PC-9 (cell line): ENCODE data around the gene UBE2Z. TPM values are rescaled to one million over a fixed set of nuclear protein-coding genes. Genes with fewer than 3 reads are reported as not detected.

Experiments
- BruUV-seq: library from RNA; stranded (reverse); fragments of 400-500 nt; replicated peaks from 2 replicates; lab custom pipeline; 2021; lab: Mats Ljungman, UMichigan
- CTCF ChIA-PET: fragments of 300-600 bp; sonication (Branson Sonifier 250); formaldehyde crosslinking; loops from one replicate; lab custom pipeline; 2022; ENCODE audit warnings: antibody characterized with exemption; lab: Charles Lee
- POLR2A ChIA-PET: fragments of 300-600 bp; sonication (Branson Sonifier 250); formaldehyde crosslinking; loops from one replicate; lab custom pipeline; 2022; ENCODE audit warnings: antibody characterized with exemption; ENCODE audit not compliant: unreplicated experiment; lab: Charles Lee
- DNase-seq, 2 experiments: peaks; one replicate each; pipeline versions ENCODE4 v3.0.0 to v3.0.0-alpha.2; 2015 to 2022; ENCODE audit warnings: mixed read lengths in 1 of 2
- H2AFZ ChIP-seq: fragments of 200-600 bp; sonication (generic); 2 replicates; pipeline ENCODE4 v1.8.1; 2017; ENCODE audit warnings: antibody characterized with exemption
- H3F3A ChIP-seq: fragments of 200-600 bp; sonication (generic); 2 replicates; pipeline ENCODE4 v1.8.1; 2017; ENCODE audit warnings: antibody characterized with exemption, mild to moderate bottlenecking, low read depth; ENCODE audit not compliant: insufficient read depth
- H3K27ac ChIP-seq: fragments of 200-600 bp; sonication (generic); 2 replicates; pipeline ENCODE4 v1.6.1; 2016; ENCODE audit warnings: mixed run types
- H3K27me3 ChIP-seq: fragments of 200-600 bp; sonication (generic); 2 replicates; pipeline ENCODE4 v1.6.1; 2016; ENCODE audit warnings: low read depth, mixed run types; ENCODE audit not compliant: insufficient read depth
- H3K36me3 ChIP-seq: fragments of 200-600 bp; sonication (generic); 2 replicates; pipeline ENCODE4 v1.6.1; 2016; ENCODE audit warnings: low read depth, mixed run types
- H3K4me1 ChIP-seq: fragments of 200-600 bp; sonication (generic); replicated peaks from 2 replicates; pipeline ENCODE4 v1.6.1; 2016; ENCODE audit warnings: mixed run types; ENCODE audit not compliant: insufficient read depth
- H3K4me2 ChIP-seq: fragments of 200-600 bp; sonication (generic); 2 replicates; pipeline ENCODE4 v1.6.1; 2017; ENCODE audit warnings: mixed run types
- H3K4me3 ChIP-seq: fragments of 200-600 bp; sonication (generic); 2 replicates; pipeline ENCODE4 v1.6.1; 2016; ENCODE audit warnings: mixed run types
- H3K79me2 ChIP-seq: fragments of 200-600 bp; sonication (generic); 2 replicates; pipeline ENCODE4 v1.6.1; 2017; ENCODE audit warnings: low read depth, mixed run types
- H3K9me2 ChIP-seq: fragments of 200-600 bp; sonication (generic); 2 replicates; pipeline ENCODE4 v1.8.1; 2017; ENCODE audit warnings: mild to moderate bottlenecking; ENCODE audit not compliant: insufficient read depth
- H3K9me3 ChIP-seq: fragments of 200-600 bp; sonication (generic); 2 replicates; pipeline ENCODE4 v1.8.1; 2016; ENCODE audit warnings: low read depth; ENCODE audit not compliant: insufficient read depth
- H4K20me1 ChIP-seq: fragments of 200-600 bp; sonication (generic); 2 replicates; pipeline ENCODE4 v1.8.1; 2017; ENCODE audit not compliant: insufficient read depth
- EZH2 ChIP-seq: fragments of 200-600 bp; sonication (generic); IDR thresholded peaks from 2 replicates; pipeline ENCODE4 v1.8.0; 2017; ENCODE audit warnings: antibody characterized with exemption, low read depth
- intact Hi-C: fragments of 100-400 bp; cut with micrococcal nuclease; formaldehyde crosslinking; loops from one replicate; pipeline ENCODE4 v1.10.0; 2022; ENCODE audit not compliant: unreplicated experiment
- total RNA-seq: library from RNA; stranded (reverse); gene quantifications from 2 replicates; pipeline ENCODE4 v1.2.3, GENCODE V29; 2021
- TF ChIP-seq, protein P1 (sequence below): fragments of 200-600 bp; sonication (generic); conservative IDR thresholded peaks from 2 replicates; pipeline ENCODE4 v1.6.1; 2017; ENCODE audit warnings: mixed run types, antibody characterized with exemption, mild to moderate bottlenecking, moderate library complexity

Gene UBE2Z
- total RNA-seq, 1 experiment from 2014 or later: 99.4 TPM

DNA sequence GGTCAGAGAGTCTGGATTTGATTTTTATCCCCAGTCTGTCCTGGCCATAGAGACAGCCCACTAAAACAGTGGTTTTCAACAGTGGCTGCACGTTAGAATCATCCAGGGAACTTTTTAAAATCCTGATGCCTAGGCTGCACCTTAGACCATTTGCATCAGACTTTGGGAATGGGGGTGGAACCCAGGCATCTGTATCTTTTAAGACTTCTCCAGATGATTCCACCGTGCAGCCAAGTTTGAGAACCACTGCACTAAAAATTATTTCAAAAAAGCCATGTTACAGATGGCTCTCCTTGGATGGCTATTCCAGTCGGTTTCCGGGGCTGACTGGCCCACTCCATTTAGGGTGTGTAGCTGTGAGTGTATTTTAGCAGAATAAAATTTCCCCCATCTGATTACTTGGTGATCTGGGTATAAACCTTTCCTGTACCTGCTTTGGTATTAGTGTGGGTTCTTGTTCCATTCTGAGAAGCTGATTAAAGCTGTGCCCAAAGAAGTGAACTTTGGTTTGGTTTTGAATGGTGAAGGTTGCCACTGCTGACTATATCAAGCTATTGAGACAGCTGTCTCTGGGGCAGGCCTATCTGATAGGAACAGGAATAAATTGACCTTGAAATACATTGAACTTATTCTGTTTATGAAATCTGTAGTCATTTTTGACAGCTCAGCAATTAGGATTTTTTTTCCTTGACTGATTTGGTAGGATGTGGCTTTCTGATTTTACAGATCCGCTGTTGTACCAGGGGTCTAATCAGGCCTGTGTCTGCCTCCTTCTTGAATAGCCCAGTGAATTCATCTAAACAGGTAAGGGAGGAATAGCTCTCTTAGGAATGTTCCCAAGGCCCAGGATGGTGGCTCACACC is 14.3 kb upstream of the UBE2Z start:
- Histone ChIP-seq H3K9me2 (no peaks in the 10 kb centered on the region), H3K79me2 (peaks cover 22% of the 10 kb centered on the region), H3K36me3 (0 out of 2 replicates have a peak, but pooled peaks cover 5% of the 10 kb centered on the region), H3K4me2 (peak overlapping the region; percentile 92), H3K27ac (no peak overlapping the region), H3F3A (peaks cover 15% of the 10 kb centered on the region; the same call in 1 of the 2 replicates), H3K4me1 (peaks cover 9% of the 10 kb centered on the region), H2AFZ (peak overlapping the region; percentile 84), H3K9me3 (no peaks in the 10 kb centered on the region), H3K27me3 (no peaks in the 10 kb centered on the region), H3K4me3 (peak overlapping the region; percentile 72), H4K20me1 (no peaks in the 10 kb centered on the region)
- BruUV-seq: no TSS peak
- POLR2A ChIA-PET: interaction anchor here (0.6 to 0.8 kb wide), 2 partner anchors 14 to 15 kb away, joined by 4 to 9 read pairs; no protein-coding TSS in a partner anchor
- intact Hi-C loops: loop anchor here (2.0 to 10.0 kb wide), 2 partner anchors 51 to 301 kb away; partner anchors contain the start of gene SNF8
- TF ChIP-seq EZH2: no peak
- TF ChIP-seq, protein P1, sequence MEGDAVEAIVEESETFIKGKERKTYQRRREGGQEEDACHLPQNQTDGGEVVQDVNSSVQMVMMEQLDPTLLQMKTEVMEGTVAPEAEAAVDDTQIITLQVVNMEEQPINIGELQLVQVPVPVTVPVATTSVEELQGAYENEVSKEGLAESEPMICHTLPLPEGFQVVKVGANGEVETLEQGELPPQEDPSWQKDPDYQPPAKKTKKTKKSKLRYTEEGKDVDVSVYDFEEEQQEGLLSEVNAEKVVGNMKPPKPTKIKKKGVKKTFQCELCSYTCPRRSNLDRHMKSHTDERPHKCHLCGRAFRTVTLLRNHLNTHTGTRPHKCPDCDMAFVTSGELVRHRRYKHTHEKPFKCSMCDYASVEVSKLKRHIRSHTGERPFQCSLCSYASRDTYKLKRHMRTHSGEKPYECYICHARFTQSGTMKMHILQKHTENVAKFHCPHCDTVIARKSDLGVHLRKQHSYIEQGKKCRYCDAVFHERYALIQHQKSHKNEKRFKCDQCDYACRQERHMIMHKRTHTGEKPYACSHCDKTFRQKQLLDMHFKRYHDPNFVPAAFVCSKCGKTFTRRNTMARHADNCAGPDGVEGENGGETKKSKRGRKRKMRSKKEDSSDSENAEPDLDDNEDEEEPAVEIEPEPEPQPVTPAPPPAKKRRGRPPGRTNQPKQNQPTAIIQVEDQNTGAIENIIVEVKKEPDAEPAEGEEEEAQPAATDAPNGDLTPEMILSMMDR: no peak
- no peak for DNase-seq
- CTCF ChIA-PET: interaction anchor here (0.6 to 1.5 kb wide), 2 partner anchors 134 to 139 kb away, joined by 3 to 5 read pairs; no protein-coding TSS in a partner anchor

GRCh38 chr17:48894886-48895285 is 13.3 kb upstream of the UBE2Z start:
- Histone ChIP-seq H3K4me1 (peaks cover 9% of the 10 kb centered on the region), H2AFZ (no peak overlapping the region), H4K20me1 (no peaks in the 10 kb centered on the region), H3K27me3 (no peaks in the 10 kb centered on the region), H3K79me2 (peaks cover 22% of the 10 kb centered on the region), H3K9me2 (no peaks in the 10 kb centered on the region), H3K36me3 (0 out of 2 replicates have a peak, but pooled peaks cover 5% of the 10 kb centered on the region), H3K9me3 (no peaks in the 10 kb centered on the region), H3K27ac (no peak overlapping the region), H3K4me2 (no peak overlapping the region), H3K4me3 (no peak overlapping the region), H3F3A (peaks cover 15% of the 10 kb centered on the region; the same call in 1 of the 2 replicates)
- BruUV-seq: no TSS peak
- DNase-seq: no peak
- ChIA-PET CTCF (interaction anchor here (1.0 kb wide), 1 partner anchor 10 kb away, joined by 3 read pairs; no protein-coding TSS in a partner anchor), POLR2A (interaction anchor here (0.6 kb wide), 1 partner anchor 13 kb away, joined by 3 read pairs; no protein-coding TSS in a partner anchor)
- TF ChIP-seq, protein P1: no peak
- TF ChIP-seq EZH2: no peak
- intact Hi-C loops: loop anchor here (10.0 kb wide), 1 partner anchor 300 kb away; no protein-coding TSS in a partner anchor

DNA sequence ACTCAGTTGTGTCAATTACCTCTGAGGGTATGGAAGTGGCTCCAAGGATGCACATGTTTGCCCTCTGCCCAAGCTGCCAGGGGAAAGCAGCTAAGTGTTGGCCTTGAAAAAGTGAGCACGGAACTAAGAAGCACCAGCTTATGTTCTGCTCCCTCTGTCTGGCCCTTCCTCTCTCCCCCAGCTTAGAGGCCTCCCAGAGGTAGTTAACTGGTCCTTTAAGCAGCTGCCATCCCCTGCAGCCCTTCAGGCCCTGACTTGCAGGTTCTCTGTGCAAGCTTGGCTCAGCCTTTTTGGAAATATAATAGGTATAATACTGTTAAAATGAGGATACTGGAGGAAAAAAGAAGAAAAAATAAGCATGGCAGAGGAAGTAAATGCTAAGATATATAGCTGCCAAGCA is 7.0 kb upstream of the UBE2Z start:
- ChIA-PET CTCF (interaction anchor here (0.6 kb wide), 1 partner anchor 118 kb away, joined by 4 read pairs; no protein-coding TSS in a partner anchor), POLR2A (interaction anchor here (0.5 kb wide), 1 partner anchor 457 kb away, joined by 3 read pairs; no protein-coding TSS in a partner anchor)
- DNase-seq: no peak
- Histone ChIP-seq H2AFZ (no peak overlapping the region), H3K4me3 (no peak overlapping the region), H3K9me2 (no peaks in the 10 kb centered on the region), H3F3A (peaks cover 16% of the 10 kb centered on the region; the same call in 1 of the 2 replicates), H3K4me1 (no peaks in the 10 kb centered on the region), H3K27ac (no peak overlapping the region), H3K79me2 (no peaks in the 10 kb centered on the region), H3K36me3 (no peaks in the 10 kb centered on the region), H4K20me1 (no peaks in the 10 kb centered on the region; the same call in 1 of the 2 replicates), H3K9me3 (no peaks in the 10 kb centered on the region), H3K4me2 (no peak overlapping the region), H3K27me3 (no peaks in the 10 kb centered on the region)
- intact Hi-C loops: no loop called here
- no TSS peak for BruUV-seq
- TF ChIP-seq, protein P1: no peak
- TF ChIP-seq EZH2: no peak
